Skeletal muscle tissue (tissue), 4 donors: ENCODE results near the gene GSC2. TPM values are rescaled to one million over a fixed set of nuclear protein-coding genes. Genes with fewer than 3 reads are reported as not detected.

Experiments
- H3K27ac ChIP-seq: one replicate; pipeline ENCODE4 v1.7.0; 2013; ENCODE audit warnings: mild to moderate bottlenecking, low read depth, low read length, inconsistent platforms
- H3K27me3 ChIP-seq, 3 donors: one replicate each; pipeline ENCODE4 v1.7.0; 2013; ENCODE audit warnings: low read length in 3 of 3; ENCODE audit not compliant: control insufficient read depth in 3 of 3, insufficient read depth in 3 of 3
- H3K36me3 ChIP-seq, 3 donors: one replicate each; pipeline ENCODE4 v1.7.0; 2013; ENCODE audit warnings: low read length in 3 of 3; ENCODE audit not compliant: control insufficient read depth in 3 of 3, insufficient read depth in 3 of 3
- H3K4me1 ChIP-seq, 3 donors: one replicate each; pipeline ENCODE4 v1.7.0; 2013; ENCODE audit warnings: low read length in 3 of 3, mild to moderate bottlenecking in 3 of 3; ENCODE audit not compliant: control insufficient read depth in 3 of 3, insufficient read depth in 3 of 3
- H3K4me3 ChIP-seq, 3 donors: one replicate each; pipeline ENCODE4 v1.7.0; 2013; ENCODE audit warnings: low read length in 3 of 3
- H3K9ac ChIP-seq, 3 donors: one replicate each; pipeline ENCODE4 v1.7.0; 2013; ENCODE audit warnings: low read length in 3 of 3, mild to moderate bottlenecking in 3 of 3, moderate library complexity in 2 of 3, low read depth in 1 of 3
- H3K9me3 ChIP-seq, 3 donors: one replicate each; pipeline ENCODE4 v1.7.0; 2013; ENCODE audit warnings: low read length in 3 of 3; ENCODE audit not compliant: control insufficient read depth in 3 of 3
- total RNA-seq: library from RNA; depleted of rRNA; stranded (reverse); fragments of >200 nt; gene quantifications from one replicate; pipeline ENCODE4 v1.2.3, GENCODE V29; 2014
- donor health status: Osteomylitis.

GSC2 gene
- total RNA-seq, 1 donor from 2014 or later: not detected

GRCh38 chr22:19152942-19153883 lies 3.1 kb upstream of the GSC2 start:
- H3K36me3 ChIP-seq: no peaks in the 10 kb centered on the region
- peaks cover 2 to 3% (median 2%) of the 10 kb centered on the region in 3 donors for H3K4me1 ChIP-seq
- H3K9ac ChIP-seq: no peak overlapping the region
- H3K9me3 ChIP-seq: peaks cover 0 to 4% (median 4%) of the 10 kb centered on the region in 3 donors
- no peak overlapping the region for H3K4me3 ChIP-seq
- peaks cover 46 to 50% (median 47%) of the 10 kb centered on the region in 3 donors for H3K27me3 ChIP-seq
- H3K27ac ChIP-seq: no peak overlapping the region

- Histone ChIP-seq H3K9ac (no peak overlapping the region), H3K4me3 (no peak overlapping the region), H3K9me3 (peaks cover 0 to 4% (median 4%) of the 10 kb centered on the region in 3 donors), H3K27me3 (peaks cover 56 to 61% (median 56%) of the 10 kb centered on the region in 3 donors), H3K4me1 (peaks cover 2 to 3% (median 2%) of the 10 kb centered on the region in 3 donors), H3K36me3 (no peaks in the 10 kb centered on the region), H3K27ac (no peak overlapping the region)
Measured at GRCh38 chr22:19151329-19152191, 1.5 kb upstream of the GSC2 start.

- H3K4me1 ChIP-seq: peaks cover 2 to 3% (median 2%) of the 10 kb centered on the region in 3 donors
- H3K27ac ChIP-seq: no peak overlapping the region
- no peak overlapping the region for H3K9ac ChIP-seq
- no peaks in the 10 kb centered on the region for H3K36me3 ChIP-seq
- H3K9me3 ChIP-seq: peaks cover 0 to 4% (median 4%) of the 10 kb centered on the region in 3 donors
- no peak overlapping the region for H3K4me3 ChIP-seq
- H3K27me3 ChIP-seq: peaks cover 56 to 58% (median 56%) of the 10 kb centered on the region in 3 donors
Measured at GRCh38 chr22:19150482-19151328, 613 bp upstream of the GSC2 start.

- H3K9me3 ChIP-seq: peaks cover 0 to 4% (median 4%) of the 10 kb centered on the region in 3 donors
- no peak overlapping the region for H3K9ac ChIP-seq
- peaks cover 53 to 56% (median 55%) of the 10 kb centered on the region in 3 donors for H3K27me3 ChIP-seq
- peak overlapping the region in 2 of 3 donors; percentile 35 to 46 for H3K4me3 ChIP-seq
- H3K36me3 ChIP-seq: no peaks in the 10 kb centered on the region
- H3K27ac ChIP-seq: no peak overlapping the region
- H3K4me1 ChIP-seq: peaks cover 2 to 5% (median 2%) of the 10 kb centered on the region in 3 donors
Measured at GRCh38 chr22:19149047-19149883, 827 bp downstream of the GSC2 start.

GRCh38 chr22:19148417-19149046 lies 1.6 kb downstream of the GSC2 start:
- Histone ChIP-seq H3K9me3 (peaks cover 0 to 4% (median 4%) of the 10 kb centered on the region in 3 donors), H3K4me3 (no peak overlapping the region), H3K4me1 (peaks cover 7 to 12% (median 8%) of the 10 kb centered on the region in 3 donors), H3K36me3 (no peaks in the 10 kb centered on the region), H3K9ac (no peak overlapping the region), H3K27me3 (peaks cover 51 to 53% (median 51%) of the 10 kb centered on the region in 3 donors), H3K27ac (no peak overlapping the region)

GRCh38 chr22:19147195-19147780 lies 2.8 kb downstream of the GSC2 start:
- Histone ChIP-seq H3K36me3 (peaks cover 2 to 4% (median 3%) of the 10 kb centered on the region in 3 donors), H3K4me1 (peaks cover 10 to 17% (median 10%) of the 10 kb centered on the region in 3 donors), H3K9ac (no peak overlapping the region), H3K27ac (no peak overlapping the region), H3K27me3 (peaks cover 42 to 45% (median 43%) of the 10 kb centered on the region in 3 donors), H3K9me3 (peaks cover 0 to 4% (median 4%) of the 10 kb centered on the region in 3 donors), H3K4me3 (no peak overlapping the region)

- Histone ChIP-seq H3K4me1 (peaks cover 10 to 17% (median 10%) of the 10 kb centered on the region in 3 donors), H3K9me3 (peaks cover 0 to under 1% (median under 1%) of the 10 kb centered on the region in 3 donors), H3K27me3 (peaks cover 34 to 36% (median 34%) of the 10 kb centered on the region in 3 donors), H3K27ac (no peak overlapping the region), H3K36me3 (peaks cover 7 to 12% (median 9%) of the 10 kb centered on the region in 3 donors), H3K4me3 (no peak overlapping the region), H3K9ac (no peak overlapping the region)
Measured at GRCh38 chr22:19146215-19146968, 3.7 kb downstream of the GSC2 start.
